Lung (tissue), 12 donors: Measurements from ENCODE around the gene GNAZ. TPM values are rescaled to one million over a fixed set of nuclear protein-coding genes. Genes with fewer than 3 reads are reported as not detected.

Experiments used
- ATAC-seq: fragments of 200-7000 bp; cut with Tn5 transposase; one replicate; pipeline ENCODE4 v1.9.1; 2020; ENCODE audit warnings: moderate number of reproducible peaks; ENCODE audit not compliant: insufficient read depth, low FRiP score
- DNase-seq, 3 donors: peaks; one replicate each; pipeline ENCODE4 v3.0.0-alpha.2; 2013 to 2017
- H3K27ac ChIP-seq, 2 donors: one replicate each; pipeline ENCODE4 v1.5.1; 2013; ENCODE audit warnings: mild to moderate bottlenecking in 2 of 2, moderate library complexity in 2 of 2, control low read depth in 1 of 2, inconsistent platforms in 1 of 2, low read depth in 1 of 2, low read length in 1 of 2
- H3K27me3 ChIP-seq, 3 donors: one replicate each; pipeline ENCODE4 v1.5.1; 2013; ENCODE audit warnings: low read length in 2 of 3; ENCODE audit not compliant: control insufficient read depth in 3 of 3, insufficient read depth in 3 of 3
- H3K36me3 ChIP-seq, 4 donors: one replicate each; pipeline ENCODE4 v1.5.1; 2013; ENCODE audit warnings: low read length in 4 of 4, mild to moderate bottlenecking in 1 of 4, moderate library complexity in 1 of 4; ENCODE audit not compliant: control insufficient read depth in 4 of 4, insufficient read depth in 4 of 4
- H3K4me1 ChIP-seq, 5 donors: one replicate each; pipeline ENCODE4 v1.5.1; 2013; ENCODE audit warnings: low read length in 5 of 5, mild to moderate bottlenecking in 2 of 5, moderate library complexity in 1 of 5; ENCODE audit not compliant: control insufficient read depth in 5 of 5, insufficient read depth in 5 of 5
- H3K4me3 ChIP-seq: one replicate; pipeline ENCODE4 v1.5.1; 2013; ENCODE audit warnings: mild to moderate bottlenecking, control low read depth, moderate library complexity
- H3K9ac ChIP-seq, 2 donors: one replicate each; pipeline ENCODE4 v1.5.1; 2013; ENCODE audit warnings: low read length in 2 of 2, control low read depth in 1 of 2; ENCODE audit not compliant: insufficient read depth in 1 of 2
- H3K9me3 ChIP-seq, 4 donors: one replicate each; pipeline ENCODE4 v1.5.1; 2013; ENCODE audit warnings: low read length in 3 of 4, mild to moderate bottlenecking in 1 of 4, moderate library complexity in 1 of 4; ENCODE audit not compliant: control insufficient read depth in 4 of 4, insufficient read depth in 3 of 4
- WGBS, 2 donors: extraction: QIAGEN DNeasy Blood & Tissue Kit; methylation state at CpG; one replicate each; pipeline ENCODE4 v1.1.7; 2013; 5-methylcytosine and 5-hydroxymethylcytosine counted together
- polyA plus RNA-seq, 2 donors: library from polyadenylated mRNA; stranded (reverse); fragments of 200-250 nt; gene quantifications; one replicate each; pipeline ENCODE4 v1.2.1, GENCODE V29; 2013
- total RNA-seq, 2 donors: library from RNA; depleted of rRNA in 1 of 2; stranded (reverse); fragments of >200 nt in 1 of 2; gene quantifications; one replicate each; pipeline ENCODE4 v1.2.1, GENCODE V29; 2014 to 2021
- TF ChIP-seq, protein P1 (sequence below): IDR thresholded peaks from 2 replicates; pipeline ENCODE4 v1.5.1; 2012; ENCODE audit warnings: mild to moderate bottlenecking; ENCODE audit errors: control extremely low read depth, extremely low read depth
- donor health status: control.
- donor health status: control.
- donor health status: Bipolar disorder and iron deficiency.
- donor health status: healthy.
- donor health status: DM: yes; HTN: yes; CAD: no.

The GNAZ gene
- total and polyA plus RNA-seq, 4 donors = 0.77 to 5.0 (median 2.3) TPM

DNA sequence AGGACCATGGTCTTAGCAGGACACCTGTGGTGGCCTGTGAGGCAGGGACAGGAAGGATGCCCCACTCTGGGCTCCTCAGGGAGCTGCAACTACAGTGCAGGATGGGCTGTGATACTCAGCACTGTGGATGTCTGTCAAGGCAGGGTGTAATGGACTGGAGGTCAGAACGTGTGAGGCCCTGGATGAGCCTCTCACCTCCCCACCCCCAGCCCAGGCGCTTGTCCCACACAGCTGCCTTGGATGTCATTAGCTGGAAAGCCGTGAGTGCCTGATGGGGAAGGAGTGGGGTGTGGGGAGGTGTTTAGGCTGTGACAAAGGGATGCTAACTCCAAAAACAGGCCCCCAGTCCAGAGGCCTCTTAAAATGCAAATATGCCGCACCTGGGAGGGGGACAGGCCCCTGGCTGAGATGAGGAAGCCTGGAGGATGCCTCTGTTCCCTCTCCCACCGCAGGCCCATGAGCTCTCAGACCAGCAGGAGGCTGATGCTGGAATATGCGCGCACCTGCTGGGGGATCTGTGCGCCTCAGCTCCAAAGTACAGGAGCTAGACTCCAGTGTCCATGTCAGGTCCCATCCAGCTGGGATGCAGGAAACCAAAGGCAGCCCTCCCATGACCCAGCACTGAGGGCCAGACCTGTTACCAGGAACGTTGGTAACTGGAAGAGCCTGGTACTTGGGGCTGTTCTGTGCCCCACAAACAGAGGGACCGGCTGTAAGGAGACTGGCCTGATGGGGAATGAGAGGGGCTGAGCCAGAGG is 46.4 kb downstream of the GNAZ start:
- DNase-seq (no peak), ATAC-seq (no peak)
- Histone ChIP-seq H3K9me3 (no peaks in the 10 kb centered on the region), H3K27me3 (no peaks in the 10 kb centered on the region), H3K27ac (no peak overlapping the region), H3K4me3 (no peak overlapping the region), H3K9ac (no peak overlapping the region), H3K4me1 (peaks cover 0 to 12% (median 0%) of the 10 kb centered on the region in 5 donors), H3K36me3 (no peaks in the 10 kb centered on the region)
- 84 to 90% methylated on average over 10 of the region's 10 CpGs for WGBS, 2 donors
- TF ChIP-seq, protein P1, sequence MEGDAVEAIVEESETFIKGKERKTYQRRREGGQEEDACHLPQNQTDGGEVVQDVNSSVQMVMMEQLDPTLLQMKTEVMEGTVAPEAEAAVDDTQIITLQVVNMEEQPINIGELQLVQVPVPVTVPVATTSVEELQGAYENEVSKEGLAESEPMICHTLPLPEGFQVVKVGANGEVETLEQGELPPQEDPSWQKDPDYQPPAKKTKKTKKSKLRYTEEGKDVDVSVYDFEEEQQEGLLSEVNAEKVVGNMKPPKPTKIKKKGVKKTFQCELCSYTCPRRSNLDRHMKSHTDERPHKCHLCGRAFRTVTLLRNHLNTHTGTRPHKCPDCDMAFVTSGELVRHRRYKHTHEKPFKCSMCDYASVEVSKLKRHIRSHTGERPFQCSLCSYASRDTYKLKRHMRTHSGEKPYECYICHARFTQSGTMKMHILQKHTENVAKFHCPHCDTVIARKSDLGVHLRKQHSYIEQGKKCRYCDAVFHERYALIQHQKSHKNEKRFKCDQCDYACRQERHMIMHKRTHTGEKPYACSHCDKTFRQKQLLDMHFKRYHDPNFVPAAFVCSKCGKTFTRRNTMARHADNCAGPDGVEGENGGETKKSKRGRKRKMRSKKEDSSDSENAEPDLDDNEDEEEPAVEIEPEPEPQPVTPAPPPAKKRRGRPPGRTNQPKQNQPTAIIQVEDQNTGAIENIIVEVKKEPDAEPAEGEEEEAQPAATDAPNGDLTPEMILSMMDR = no peak

DNA sequence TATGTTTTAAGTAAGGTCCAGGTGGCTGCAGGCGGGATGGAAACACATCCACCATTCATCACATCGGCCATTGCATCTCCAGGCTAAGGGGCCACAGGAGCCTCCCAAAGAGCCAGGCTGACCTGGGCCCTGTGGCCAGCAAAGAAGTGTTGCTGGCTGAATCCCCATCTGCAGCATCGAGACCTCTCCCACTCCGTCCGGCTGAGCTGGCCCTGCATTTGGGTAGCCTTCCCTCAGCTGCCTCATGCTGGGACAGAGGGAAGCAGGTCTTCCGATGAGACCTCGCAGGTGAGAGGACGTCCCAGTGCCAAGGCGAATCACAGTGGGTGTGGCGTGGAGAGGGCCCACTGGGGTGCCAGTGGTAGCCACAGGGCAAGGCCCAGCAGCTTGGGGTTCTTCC is 47.0 kb downstream of the GNAZ start:
- no peaks in the 10 kb centered on the region for H3K9me3 ChIP-seq
- no peaks in the 10 kb centered on the region for H3K27me3 ChIP-seq
- TF ChIP-seq, protein P1 = no peak
- peaks cover 0 to 12% (median 0%) of the 10 kb centered on the region in 5 donors for H3K4me1 ChIP-seq
- no peak overlapping the region for H3K4me3 ChIP-seq
- H3K36me3 ChIP-seq = no peaks in the 10 kb centered on the region
- ATAC-seq (no peak), DNase-seq (no peak)
- no peak overlapping the region for H3K27ac ChIP-seq
- no peak overlapping the region for H3K9ac ChIP-seq
- WGBS, 2 donors = 96 to 97% methylated on average over 10 of the region's 10 CpGs

DNA sequence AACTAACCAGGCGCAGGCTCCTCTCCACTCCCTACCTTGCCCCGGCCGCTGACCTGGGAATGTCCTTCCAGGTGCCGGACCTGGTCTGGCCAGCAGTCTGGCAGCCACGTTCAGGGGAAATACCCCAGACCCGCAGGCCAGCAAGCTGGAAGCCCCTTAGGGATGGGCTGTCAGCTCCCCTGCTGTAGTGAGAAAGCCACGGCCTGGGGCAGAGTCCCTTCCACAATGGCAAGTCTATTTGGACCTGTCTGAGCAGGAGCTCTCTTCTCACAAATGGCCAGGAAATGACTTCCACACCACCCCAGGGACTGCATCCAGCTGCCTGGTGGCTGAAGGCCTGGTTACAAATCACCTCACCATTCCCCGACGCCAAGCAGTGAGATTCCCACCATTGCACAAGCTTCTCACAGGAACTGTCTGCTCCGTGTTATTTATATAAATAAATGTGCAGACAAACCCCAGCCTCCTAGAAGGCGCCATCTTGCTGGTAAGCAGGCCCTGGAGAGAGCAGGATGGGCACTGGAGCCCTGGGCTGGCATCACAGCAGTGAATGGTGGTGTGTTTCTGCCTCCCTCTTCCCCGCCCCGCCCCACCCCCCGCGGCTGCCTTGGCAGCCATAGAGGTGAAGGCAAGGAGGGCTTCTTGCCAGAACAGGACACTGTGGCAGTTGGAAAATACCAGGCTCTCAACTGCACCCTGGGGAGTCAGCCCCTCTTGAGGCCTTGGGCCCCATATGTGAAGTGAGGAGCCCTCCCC is 47.8 kb downstream of the GNAZ start:
- H3K4me3 ChIP-seq = no peak overlapping the region
- no peaks in the 10 kb centered on the region for H3K36me3 ChIP-seq
- H3K9me3 ChIP-seq = no peaks in the 10 kb centered on the region
- H3K4me1 ChIP-seq = peaks cover 0 to 4% (median 0%) of the 10 kb centered on the region in 5 donors
- DNase-seq = no peak
- H3K27ac ChIP-seq = no peak overlapping the region
- WGBS, 2 donors = 90 to 91% methylated on average over 15 of the region's 15 CpGs
- no peak overlapping the region for H3K9ac ChIP-seq
- TF ChIP-seq, protein P1 = no peak
- H3K27me3 ChIP-seq = no peaks in the 10 kb centered on the region
- no peak for ATAC-seq
